ENCODE data around the gene HLA-DRB1.

HLA-DRB1 gene

DNA sequence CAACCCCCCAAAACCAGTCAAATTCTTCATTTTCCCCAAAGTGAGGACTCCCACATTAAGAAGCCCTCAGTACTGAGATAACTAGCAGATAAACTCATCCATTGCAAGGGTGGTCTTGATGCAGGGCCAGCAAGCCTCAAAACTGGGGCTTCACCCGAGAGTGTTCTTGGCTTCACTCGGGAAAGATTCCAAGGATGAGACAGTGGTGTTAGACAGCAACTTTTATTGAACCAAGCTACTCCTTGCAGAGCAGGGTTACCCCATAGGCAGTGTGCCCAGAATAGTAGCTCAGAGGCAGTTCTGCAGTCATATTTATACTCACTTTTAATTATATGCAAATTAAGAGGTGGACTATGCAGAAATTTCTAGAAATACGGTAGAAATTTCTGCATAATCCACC lies 31.7 kb upstream of the HLA-DRB1 start:
- in situ Hi-C loops (cut with MboI; ENCODE audit: low pct_unique_long_range_greater_than_20kb, low sequenced_read_pairs, unreplicated experiment), result no loop called here
- TF ChIP-seq, protein P1, sequence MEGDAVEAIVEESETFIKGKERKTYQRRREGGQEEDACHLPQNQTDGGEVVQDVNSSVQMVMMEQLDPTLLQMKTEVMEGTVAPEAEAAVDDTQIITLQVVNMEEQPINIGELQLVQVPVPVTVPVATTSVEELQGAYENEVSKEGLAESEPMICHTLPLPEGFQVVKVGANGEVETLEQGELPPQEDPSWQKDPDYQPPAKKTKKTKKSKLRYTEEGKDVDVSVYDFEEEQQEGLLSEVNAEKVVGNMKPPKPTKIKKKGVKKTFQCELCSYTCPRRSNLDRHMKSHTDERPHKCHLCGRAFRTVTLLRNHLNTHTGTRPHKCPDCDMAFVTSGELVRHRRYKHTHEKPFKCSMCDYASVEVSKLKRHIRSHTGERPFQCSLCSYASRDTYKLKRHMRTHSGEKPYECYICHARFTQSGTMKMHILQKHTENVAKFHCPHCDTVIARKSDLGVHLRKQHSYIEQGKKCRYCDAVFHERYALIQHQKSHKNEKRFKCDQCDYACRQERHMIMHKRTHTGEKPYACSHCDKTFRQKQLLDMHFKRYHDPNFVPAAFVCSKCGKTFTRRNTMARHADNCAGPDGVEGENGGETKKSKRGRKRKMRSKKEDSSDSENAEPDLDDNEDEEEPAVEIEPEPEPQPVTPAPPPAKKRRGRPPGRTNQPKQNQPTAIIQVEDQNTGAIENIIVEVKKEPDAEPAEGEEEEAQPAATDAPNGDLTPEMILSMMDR (IDR thresholded peaks at IDR 0.05; ENCODE audit: extremely low read depth, insufficient read depth, missing control alignments), result no peak
- DNase-seq (ENCODE audit: low spot score), result no peak

DNA sequence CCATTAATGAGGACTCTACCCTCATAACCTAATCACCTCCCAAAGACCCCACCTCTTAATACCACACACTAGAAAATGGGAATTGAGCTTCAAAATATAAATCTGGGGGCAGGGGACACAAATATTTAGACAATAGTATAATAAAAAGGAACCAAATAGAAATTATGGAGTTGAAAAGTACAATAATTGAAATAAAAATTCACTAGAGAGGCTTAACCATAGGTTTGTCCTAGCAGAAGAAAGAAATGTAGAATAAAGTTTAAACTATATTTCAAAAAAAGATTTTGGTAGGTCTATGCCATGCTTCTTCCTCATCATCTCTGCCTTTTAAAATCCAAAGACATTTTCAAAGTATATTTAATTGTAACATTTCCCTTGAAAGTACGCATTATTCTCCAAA lies 28.1 kb upstream of the HLA-DRB1 start:
- TF ChIP-seq, protein P1 (IDR thresholded peaks at IDR 0.05; ENCODE audit: extremely low read depth, insufficient read depth, missing control alignments), result no peak
- no peak for DNase-seq (ENCODE audit: low spot score)
- in situ Hi-C loops (cut with MboI; ENCODE audit: low pct_unique_long_range_greater_than_20kb, low sequenced_read_pairs, unreplicated experiment), result no loop called here

DNA sequence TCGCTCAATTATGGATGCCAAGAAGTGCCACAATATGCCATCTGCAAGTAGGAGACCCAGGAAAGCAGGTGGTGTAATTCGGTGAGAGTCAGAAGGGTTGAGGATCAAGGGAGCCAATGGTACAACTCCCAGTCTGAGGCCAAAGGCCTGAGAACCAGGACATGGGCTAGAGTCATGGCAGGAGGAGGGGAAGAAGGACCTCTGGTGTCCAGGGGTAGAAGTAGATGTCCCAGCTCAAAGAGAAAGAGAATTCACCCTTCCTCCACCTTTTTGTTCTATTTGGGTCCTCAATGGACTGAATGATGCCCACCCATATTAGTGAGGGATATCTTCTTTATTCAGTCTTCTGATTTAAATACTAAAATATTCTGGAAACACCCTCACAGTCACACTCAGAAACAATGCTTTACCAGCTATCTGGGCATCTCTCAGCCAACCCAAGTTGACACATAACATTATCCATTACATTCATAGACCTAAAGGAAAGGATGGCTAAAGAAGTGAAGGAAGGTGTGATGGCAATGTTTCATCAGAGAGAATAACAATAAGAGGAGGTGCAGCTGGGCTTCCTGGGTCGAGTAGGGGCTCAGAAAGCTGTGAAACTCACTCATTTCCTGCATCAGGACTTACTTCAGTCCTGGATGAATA lies 26.4 kb upstream of the HLA-DRB1 start:
- in situ Hi-C loops (cut with MboI; ENCODE audit: low pct_unique_long_range_greater_than_20kb, low sequenced_read_pairs, unreplicated experiment), result no loop called here
- no peak for DNase-seq (ENCODE audit: low spot score)
- TF ChIP-seq, protein P1 (IDR thresholded peaks at IDR 0.05; ENCODE audit: extremely low read depth, insufficient read depth, missing control alignments), result no peak

DNA sequence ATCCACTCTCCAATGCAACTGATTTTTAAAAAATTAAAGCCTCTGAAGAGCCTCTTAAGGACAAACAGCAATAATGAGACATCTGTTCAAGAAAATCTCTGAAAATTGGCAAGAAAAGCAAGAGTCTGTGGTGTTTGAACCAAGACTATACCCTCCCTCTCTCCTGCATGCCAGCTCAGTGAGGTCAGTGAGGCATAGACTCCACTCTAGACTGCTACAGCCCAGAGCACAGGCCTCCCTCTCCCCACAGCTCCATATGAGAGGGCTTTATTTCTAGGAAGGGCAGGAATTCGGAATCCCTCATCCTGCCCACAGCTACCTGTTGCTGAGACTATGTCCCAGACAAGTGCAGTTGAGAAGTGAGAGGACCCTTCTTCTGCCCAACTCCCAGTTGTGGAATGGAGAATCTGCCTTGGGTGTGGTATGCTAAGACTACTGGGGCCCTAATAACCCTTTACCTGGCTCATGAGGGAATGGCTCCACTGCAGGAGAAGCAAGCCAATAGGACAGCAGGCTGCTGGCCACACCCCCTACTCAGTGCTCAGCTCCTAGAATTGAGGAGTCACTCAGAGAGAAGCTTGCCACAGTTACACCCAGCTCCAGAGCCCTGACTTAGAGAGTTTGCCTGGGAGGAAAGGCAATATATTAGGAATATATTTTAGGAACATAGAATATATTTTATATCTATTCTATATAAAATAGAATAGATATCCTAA lies 24.9 kb upstream of the HLA-DRB1 start:
- in situ Hi-C loops (cut with MboI; ENCODE audit: low pct_unique_long_range_greater_than_20kb, low sequenced_read_pairs, unreplicated experiment), result no loop called here
- TF ChIP-seq, protein P1 (IDR thresholded peaks at IDR 0.05; ENCODE audit: extremely low read depth, insufficient read depth, missing control alignments), result no peak
- DNase-seq (ENCODE audit: low spot score), result no peak

DNA sequence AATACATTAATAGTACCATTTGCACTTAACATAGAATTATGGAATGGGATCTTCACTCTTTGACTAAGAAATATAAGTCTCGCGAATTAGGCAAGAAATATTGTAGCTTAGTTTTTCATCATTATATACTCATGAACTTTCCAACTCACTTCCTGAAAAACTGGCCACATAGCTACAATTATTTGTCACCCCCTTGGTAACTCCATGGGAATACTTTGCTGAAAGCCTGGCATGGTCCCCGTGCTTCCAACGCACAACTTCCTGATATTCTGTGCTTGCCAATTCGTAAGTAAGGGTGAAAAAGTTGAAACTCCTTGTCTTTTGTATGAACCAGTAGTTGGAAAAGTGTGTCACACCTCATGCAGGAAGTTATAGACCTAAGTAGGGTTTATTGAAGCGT lies 23.8 kb upstream of the HLA-DRB1 start:
- DNase-seq (ENCODE audit: low spot score), result no peak
- TF ChIP-seq, protein P1 (IDR thresholded peaks at IDR 0.05; ENCODE audit: extremely low read depth, insufficient read depth, missing control alignments), result no peak
- in situ Hi-C loops (cut with MboI; ENCODE audit: low pct_unique_long_range_greater_than_20kb, low sequenced_read_pairs, unreplicated experiment), result no loop called here

DNA sequence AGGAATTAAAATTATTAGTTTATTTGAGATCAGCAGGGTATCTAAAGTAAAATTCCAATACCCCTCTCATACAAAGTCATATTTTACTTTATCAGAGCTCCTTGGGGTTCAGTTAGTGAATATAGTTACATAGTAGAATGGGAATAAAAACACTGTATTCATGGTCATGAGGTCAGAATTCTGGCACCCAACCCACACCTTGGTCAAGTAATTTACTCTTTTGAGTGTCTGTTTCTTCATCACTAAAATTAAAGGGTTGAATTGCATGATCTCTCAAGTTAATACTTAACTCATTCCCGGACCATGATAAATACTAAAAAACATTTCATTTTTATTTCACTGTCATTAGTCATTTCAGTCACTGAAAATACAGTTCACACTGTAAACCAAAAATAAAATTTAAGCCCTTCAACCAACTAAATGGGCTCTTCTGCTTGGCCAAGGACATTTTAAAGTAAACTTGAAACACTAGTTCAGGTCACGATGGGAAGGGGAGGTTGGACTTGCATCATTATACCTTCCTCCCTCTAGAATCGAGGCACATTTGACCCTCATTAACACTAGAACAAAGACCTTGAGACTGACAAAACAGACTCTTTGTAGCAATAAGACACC lies 21.1 kb upstream of the HLA-DRB1 start:
- no peak for DNase-seq (ENCODE audit: low spot score)
- TF ChIP-seq, protein P1 (IDR thresholded peaks at IDR 0.05; ENCODE audit: extremely low read depth, insufficient read depth, missing control alignments), result no peak
- in situ Hi-C loops (cut with MboI; ENCODE audit: low pct_unique_long_range_greater_than_20kb, low sequenced_read_pairs, unreplicated experiment), result no loop called here

All from GM13977 (cell line).